B cell (primary cell): Measurements from ENCODE around the gene ALDH8A1. TPM values are rescaled to one million over a fixed set of nuclear protein-coding genes. Genes with fewer than 3 reads are reported as not detected.

Experiments
- ATAC-seq: fragments of 200-7000 bp; cut with Tn5 transposase; one replicate; pipeline ENCODE4 v1.10.0; 2021; ENCODE audit warnings: low read depth, mild to moderate bottlenecking, moderate number of reproducible peaks, moderate library complexity
- CTCF ChIA-PET: fragments of 350-600 bp; sonication (Branson Sonifier 250); formaldehyde crosslinking; loops from one replicate; lab custom pipeline; 2021; ENCODE audit warnings: antibody characterized with exemption, inconsistent platforms; lab: Charles Lee
- POLR2A ChIA-PET: fragments of 350-600 bp; sonication (Branson Sonifier 250); formaldehyde crosslinking; loops from one replicate; lab custom pipeline; 2021; ENCODE audit warnings: antibody characterized with exemption; lab: Charles Lee
- DNase-seq: peaks from one replicate; pipeline ENCODE4 v3.0.0; 2013
- H2AFZ ChIP-seq: 2 replicates; pipeline ENCODE4 v1.6.1; 2012; ENCODE audit warnings: mild to moderate bottlenecking, low read depth, low read length; ENCODE audit not compliant: insufficient read depth, poor library complexity, severe bottlenecking
- H3K27ac ChIP-seq, 2 donors: 1 replicate in 1 of 2; 2 replicates in 1 of 2; pipeline ENCODE4 v1.5.1; 2012 to 2013; ENCODE audit warnings: low read length in 2 of 2, mild to moderate bottlenecking in 2 of 2, moderate library complexity in 1 of 2
- H3K27me3 ChIP-seq, 4 experiments: fragments of 200-600 bp in 1 of 4; sonication (generic) in 1 of 4; replicated peaks in 1 of 4; 1 replicate in 2 of 4; 2 replicates in 2 of 4; pipeline versions ENCODE4 v1.6.1 to v1.7.0; 2013 to 2016; ENCODE audit warnings: low read length in 3 of 4, mild to moderate bottlenecking in 2 of 4, mixed read lengths in 1 of 4, moderate library complexity in 1 of 4; ENCODE audit not compliant: insufficient read depth in 4 of 4, control insufficient read depth in 3 of 4; ENCODE audit errors: control extremely low read depth in 1 of 4
- H3K36me3 ChIP-seq, 2 experiments: replicated peaks in 1 of 2; 1 replicate in 1 of 2; 2 replicates in 1 of 2; pipeline versions ENCODE4 v1.6.1 to v1.7.1; 2013; ENCODE audit warnings: low read length in 1 of 2; ENCODE audit not compliant: insufficient read depth in 2 of 2, control insufficient read depth in 1 of 2; ENCODE audit errors: control extremely low read depth in 1 of 2, extremely low read depth in 1 of 2
- H3K4me1 ChIP-seq, 2 donors: fragments of 200-600 bp in 1 of 2; sonication (generic) in 1 of 2; 1 replicate in 1 of 2; 2 replicates in 1 of 2; pipeline versions ENCODE4 v1.5.1 to v1.6.1; 2013 to 2017; ENCODE audit warnings: low read length in 2 of 2; ENCODE audit not compliant: control insufficient read depth in 2 of 2, insufficient read depth in 2 of 2
- H3K4me2 ChIP-seq: replicated peaks from 2 replicates; pipeline ENCODE3; 2012; ENCODE audit warnings: mild to moderate bottlenecking, low read depth, low read length; ENCODE audit not compliant: poor library complexity, severe bottlenecking
- H3K4me3 ChIP-seq, 5 experiments: fragments of 200-600 bp in 1 of 5; sonication (generic) in 1 of 5; 1 replicate in 3 of 5; 2 replicates in 2 of 5; pipeline versions ENCODE4 v1.5.1 to v1.7.0; 2011 to 2016; ENCODE audit warnings: low read length in 4 of 5, mild to moderate bottlenecking in 4 of 5, low read depth in 2 of 5, control low read depth in 1 of 5, moderate library complexity in 1 of 5; ENCODE audit not compliant: insufficient read depth in 1 of 5; ENCODE audit errors: control extremely low read depth in 1 of 5, extremely low read depth in 1 of 5
- H3K79me2 ChIP-seq: fragments of 200-600 bp; sonication (generic); one replicate; pipeline ENCODE4 v1.6.0; 2016; ENCODE audit warnings: low read length; ENCODE audit not compliant: control insufficient read depth, insufficient read depth
- H3K9ac ChIP-seq: fragments of 200-600 bp; sonication (generic); 2 replicates; pipeline ENCODE4 v1.6.1; 2017; ENCODE audit warnings: mild to moderate bottlenecking, low read length, moderate library complexity
- H3K9me3 ChIP-seq, 3 donors: one replicate each; pipeline versions ENCODE4 v1.6.1 to v1.7.1; 2013; ENCODE audit warnings: low read length in 2 of 3; ENCODE audit not compliant: control insufficient read depth in 2 of 3, insufficient read depth in 1 of 3; ENCODE audit errors: control extremely low read depth in 1 of 3
- H4K20me1 ChIP-seq: 2 replicates; pipeline ENCODE4 v1.6.0; 2012; ENCODE audit warnings: mild to moderate bottlenecking, low read length; ENCODE audit not compliant: insufficient read depth, control insufficient read depth, poor library complexity, severe bottlenecking
- H3K27ac Mint-ChIP-seq: one replicate; pipeline ENCODE4 v1.8.0; 2021; ENCODE audit warnings: mixed read lengths
- H3K27me3 Mint-ChIP-seq: one replicate; pipeline ENCODE4 v1.8.0; 2021; ENCODE audit warnings: mixed read lengths
- H3K4me1 Mint-ChIP-seq: one replicate; pipeline ENCODE4 v1.8.0; 2021; ENCODE audit warnings: mixed read lengths
- H3K4me3 Mint-ChIP-seq: one replicate; pipeline ENCODE4 v1.8.0; 2021; ENCODE audit warnings: mixed read lengths
- H3K9me3 Mint-ChIP-seq: one replicate; pipeline ENCODE4 v1.8.0; 2022; ENCODE audit warnings: mixed read lengths; ENCODE audit not compliant: insufficient read depth
- EZH2 ChIP-seq: IDR thresholded peaks from 2 replicates; pipeline ENCODE4 v1.6.1; 2012; ENCODE audit warnings: borderline replicate concordance, low read depth, mild to moderate bottlenecking, moderate library complexity, low read length; ENCODE audit not compliant: insufficient read depth, poor library complexity, severe bottlenecking
- WGBS: methylation state at CpG from one replicate; pipeline ENCODE4 v1.1.5; 2013; ENCODE audit warnings: missing lambda C conversion rate; ENCODE audit not compliant: insufficient coverage; 5-methylcytosine and 5-hydroxymethylcytosine counted together
- intact Hi-C: fragments of 100-400 bp; cut with micrococcal nuclease; formaldehyde crosslinking; loops from one replicate; pipeline ENCODE4 v1.10.0; 2022
- polyA plus RNA-seq: library from polyadenylated mRNA; depleted of rRNA; stranded (reverse); fragments of >200 nt; gene quantifications from 2 replicates; pipeline ENCODE4 v1.2.3, GENCODE V29; 2012
- total RNA-seq, 2 donors: library from RNA; stranded (reverse); fragments of 120-200 nt in 1 of 2; gene quantifications; 1 replicate in 1 of 2; 2 replicates in 1 of 2; pipeline versions ENCODE4 v1.2.3 to v1.2.4, GENCODE V29; 2013 to 2022
- TF ChIP-seq, protein P1 (sequence below): fragments of 200-600 bp; IDR thresholded peaks from one replicate; pipeline ENCODE4 v1.8.0; 2022; ENCODE audit warnings: antibody characterized with exemption, mild to moderate bottlenecking

Gene ALDH8A1
- total and polyA plus RNA-seq, 2 donors (not counting 1 experiment from before 2014, with no cell fraction given), result 0.49 to 1.1 TPM

DNA sequence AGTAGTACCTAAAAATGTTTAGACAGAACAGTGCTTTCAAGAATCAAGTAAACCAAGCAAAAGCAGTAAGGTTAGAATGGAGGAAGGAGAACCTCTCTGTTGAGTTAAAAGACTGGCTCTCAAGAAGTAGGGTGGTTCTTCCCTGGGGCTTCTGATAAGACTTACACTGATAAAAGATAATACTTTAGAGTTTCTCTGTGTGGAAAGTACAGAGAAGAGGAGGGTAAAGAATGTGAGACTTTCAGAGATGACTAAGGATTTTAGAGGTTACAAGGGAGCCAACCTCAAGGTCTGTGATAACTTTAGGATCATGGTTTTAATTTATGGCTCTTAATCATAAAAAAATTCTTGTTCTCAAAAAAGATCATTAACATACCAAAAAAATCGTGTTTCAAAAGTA is 30.9 kb upstream of the ALDH8A1 start:
- CTCF ChIA-PET, result no interaction called here
- Histone ChIP-seq H3K27ac (no peak overlapping the region), H3K9ac (no peak overlapping the region), H3K36me3 (peaks cover 11 to 44% of the 10 kb centered on the region in 2 experiments), H4K20me1 (no peaks in the 10 kb centered on the region), H3K9me3 (no peaks in the 10 kb centered on the region), H3K79me2 (no peaks in the 10 kb centered on the region), H3K4me3 (no peak overlapping the region), H3K4me2 (no peak overlapping the region), H3K27me3 (no peaks in the 10 kb centered on the region), H3K4me1 (no peaks in the 10 kb centered on the region), H2AFZ (no peak overlapping the region)
- TF ChIP-seq, protein P1, sequence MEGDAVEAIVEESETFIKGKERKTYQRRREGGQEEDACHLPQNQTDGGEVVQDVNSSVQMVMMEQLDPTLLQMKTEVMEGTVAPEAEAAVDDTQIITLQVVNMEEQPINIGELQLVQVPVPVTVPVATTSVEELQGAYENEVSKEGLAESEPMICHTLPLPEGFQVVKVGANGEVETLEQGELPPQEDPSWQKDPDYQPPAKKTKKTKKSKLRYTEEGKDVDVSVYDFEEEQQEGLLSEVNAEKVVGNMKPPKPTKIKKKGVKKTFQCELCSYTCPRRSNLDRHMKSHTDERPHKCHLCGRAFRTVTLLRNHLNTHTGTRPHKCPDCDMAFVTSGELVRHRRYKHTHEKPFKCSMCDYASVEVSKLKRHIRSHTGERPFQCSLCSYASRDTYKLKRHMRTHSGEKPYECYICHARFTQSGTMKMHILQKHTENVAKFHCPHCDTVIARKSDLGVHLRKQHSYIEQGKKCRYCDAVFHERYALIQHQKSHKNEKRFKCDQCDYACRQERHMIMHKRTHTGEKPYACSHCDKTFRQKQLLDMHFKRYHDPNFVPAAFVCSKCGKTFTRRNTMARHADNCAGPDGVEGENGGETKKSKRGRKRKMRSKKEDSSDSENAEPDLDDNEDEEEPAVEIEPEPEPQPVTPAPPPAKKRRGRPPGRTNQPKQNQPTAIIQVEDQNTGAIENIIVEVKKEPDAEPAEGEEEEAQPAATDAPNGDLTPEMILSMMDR, result no peak
- no peak for TF ChIP-seq EZH2
- intact Hi-C loops, result no loop called here
- POLR2A ChIA-PET, result interaction anchor here (0.6 kb wide), 2 partner anchors 12 to 284 kb away, joined by 5 to 7 read pairs; no protein-coding TSS in a partner anchor
- Mint-ChIP-seq H3K4me3 (no peak overlapping the region), H3K27ac (no peak overlapping the region), H3K27me3 (no peaks in the 10 kb centered on the region), H3K4me1 (peaks cover 6% of the 10 kb centered on the region), H3K9me3 (no peaks in the 10 kb centered on the region)
- DNase-seq (no peak), ATAC-seq (no peak)
- no CpG with 5 or more reads among the region's 1 CpG for WGBS

DNA sequence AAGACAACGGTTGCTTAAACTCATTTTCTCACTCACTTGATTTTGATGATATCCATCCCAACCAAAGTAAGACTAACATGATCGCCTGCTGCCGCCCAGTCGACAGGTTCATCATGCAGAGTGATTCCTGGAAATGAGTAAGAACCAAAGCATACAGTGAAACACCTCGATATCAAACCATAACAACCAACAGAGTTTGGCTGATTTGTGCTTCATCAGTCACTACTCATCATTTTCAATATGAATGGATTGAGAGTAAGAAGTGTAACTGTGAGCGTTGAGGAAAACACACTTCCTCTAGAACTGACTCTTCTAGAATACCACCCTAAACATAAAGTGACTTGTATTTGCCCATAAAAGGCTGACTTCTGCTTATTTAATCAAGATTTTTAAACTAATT is 29.2 kb upstream of the ALDH8A1 start:
- TF ChIP-seq, protein P1, result no peak
- no peak for TF ChIP-seq EZH2
- Histone ChIP-seq H3K27me3 (no peaks in the 10 kb centered on the region), H3K9ac (no peak overlapping the region), H4K20me1 (no peaks in the 10 kb centered on the region), H3K36me3 (peaks cover 12 to 35% of the 10 kb centered on the region in 2 experiments), H2AFZ (no peak overlapping the region), H3K4me1 (no peaks in the 10 kb centered on the region), H3K4me3 (no peak overlapping the region), H3K79me2 (no peaks in the 10 kb centered on the region), H3K27ac (no peak overlapping the region), H3K4me2 (no peak overlapping the region), H3K9me3 (no peaks in the 10 kb centered on the region)
- ATAC-seq (no peak), DNase-seq (no peak)
- Mint-ChIP-seq H3K9me3 (no peaks in the 10 kb centered on the region), H3K4me1 (peaks cover 6% of the 10 kb centered on the region), H3K27me3 (no peaks in the 10 kb centered on the region), H3K27ac (no peak overlapping the region), H3K4me3 (no peak overlapping the region)
- 39% methylated on average over 3 of the region's 6 CpGs for WGBS
- intact Hi-C loops, result no loop called here
- ChIA-PET CTCF (no interaction called here), POLR2A (no interaction called here)
